ENCODE results near the gene HMCN1.

GRCh38 chr1:185735701-185736064 is 1.5 kb downstream of the HMCN1 start:
- no peak for TF ChIP-seq CTCF (IDR thresholded peaks at IDR 0.05)
- TF ChIP-seq ZFX (IDR thresholded peaks at IDR 0.05; ENCODE audit: borderline replicate concordance), result no peak

Data from 22Rv1 (cell line).